K562 (cell line): ENCODE data around the gene AADAC. TPM values are rescaled to one million over a fixed set of nuclear protein-coding genes. Genes with fewer than 3 reads are reported as not detected.

Experiments
- DPF2 ChIP-seq: fragments of 450-650 bp; IDR thresholded peaks from 2 replicates; pipeline ENCODE4 v1.6.1; 2016
- ESRRA ChIP-seq: fragments of 450-650 bp; IDR thresholded peaks from 2 replicates; pipeline ENCODE4 v1.6.1; 2014; ENCODE audit warnings: low read depth, mild to moderate bottlenecking, moderate library complexity, borderline replicate concordance
- ETV1 ChIP-seq: fragments of 450-650 bp; conservative IDR thresholded peaks from 2 replicates; pipeline ENCODE4 v1.6.1; 2016; ENCODE audit warnings: missing genetic modification characterization, control low read depth, low read depth, missing compliant biosample characterization
- GTF2A2 ChIP-seq: IDR thresholded peaks from 2 replicates; pipeline ENCODE4 v1.6.1; 2016; ENCODE audit warnings: mild to moderate bottlenecking, missing genetic modification characterization, missing compliant biosample characterization
- L3MBTL2 ChIP-seq: fragments of 450-650 bp; IDR thresholded peaks from 2 replicates; pipeline ENCODE4 v1.6.1; 2016; ENCODE audit warnings: mild to moderate bottlenecking, moderate library complexity
- NFXL1 ChIP-seq: fragments of 450-650 bp; formaldehyde crosslinking; IDR thresholded peaks from 2 replicates; pipeline ENCODE4 v1.4.0; 2021; ENCODE audit warnings: mild to moderate bottlenecking
- NRF1 ChIP-seq, 2 experiments: fragments of 450-650 bp; IDR thresholded peaks in 1 of 2; conservative IDR thresholded peaks in 1 of 2; 2 replicates each; pipeline ENCODE4 v1.6.1; 2014; ENCODE audit warnings: mild to moderate bottlenecking in 2 of 2
- SMARCA5 ChIP-seq: fragments of 450-650 bp; IDR thresholded peaks from 2 replicates; pipeline ENCODE4 v1.6.1; 2016
- SPI1 ChIP-seq: IDR thresholded peaks from 2 replicates; pipeline ENCODE4 v1.6.1; 2011; ENCODE audit warnings: low read depth, low read length, control low read depth, borderline replicate concordance
- ZNF184 ChIP-seq: sonication (generic); formaldehyde crosslinking; IDR thresholded peaks from 2 replicates; pipeline ENCODE4 v1.5.0; 2020; ENCODE audit warnings: missing genetic modification reagents
- ZNF551 ChIP-seq: fragments of 250-450 bp; sonication (Bioruptor Pico); IDR thresholded peaks from 2 replicates; pipeline ENCODE4 v1.5.0; 2021; ENCODE audit warnings: mild to moderate bottlenecking, moderate library complexity
- polyA plus RNA-seq, 8 experiments: library from polyadenylated mRNA; depleted of rRNA in 4 of 8; stranded (reverse) in 5 of 8; unstranded in 3 of 8; fragments of >200 nt; fragmentation: Nextera tagmentation in 2 of 8; fragmentation: Illumina TruSeq in 1 of 8; extraction: Ambion mirVana in 2 of 8; extraction: Trizol in 1 of 8; gene quantifications; 2 replicates each; pipeline versions ENCODE4 v1.2.1 to v1.2.3, GENCODE V29; 2011 to 2014; ENCODE audit warnings: inconsistent platforms in 1 of 8, missing spikeins in 1 of 8
- total RNA-seq, 7 experiments: library from RNA; depleted of rRNA in 6 of 7; stranded (reverse); fragments of >200 nt in 6 of 7; fragmentation: Illumina TruSeq in 2 of 7; extraction: Trizol in 2 of 7; gene quantifications; 2 replicates each; pipeline versions ENCODE4 v1.2.1 to v1.2.3, GENCODE V29; 2011 to 2021; ENCODE audit warnings: low replicate concordance in 1 of 7
- TF ChIP-seq, protein P1 (sequence below): fragments of 250-450 bp; sonication (Bioruptor Pico); IDR thresholded peaks from 2 replicates; pipeline ENCODE4 v1.5.0; 2020; ENCODE audit warnings: mild to moderate bottlenecking, borderline replicate concordance
- TF ChIP-seq, protein P2 (sequence below), 2 experiments: fragments of 450-650 bp; IDR thresholded peaks; 2 replicates each; pipeline ENCODE4 v1.6.1; 2018; ENCODE audit warnings: mild to moderate bottlenecking in 2 of 2, low read depth in 1 of 2; ENCODE audit not compliant: partially characterized antibody in 2 of 2
- TF ChIP-seq, protein P3 (sequence below): fragments of 450-650 bp; IDR thresholded peaks from 2 replicates; pipeline ENCODE4 v1.6.1; 2016; ENCODE audit warnings: mild to moderate bottlenecking
- TF ChIP-seq, protein P4 (sequence below): sonication (generic); formaldehyde crosslinking; IDR thresholded peaks from 2 replicates; pipeline ENCODE4 v1.8.0; 2023; ENCODE audit warnings: mild to moderate bottlenecking, missing genetic modification reagents

The AADAC gene
- total and polyA plus RNA-seq, 9 of the 15 experiments (the other 6 are each of a cell fraction or from before 2014, with no cell fraction given) = 0.47 TPM; not detected in 8

DNA sequence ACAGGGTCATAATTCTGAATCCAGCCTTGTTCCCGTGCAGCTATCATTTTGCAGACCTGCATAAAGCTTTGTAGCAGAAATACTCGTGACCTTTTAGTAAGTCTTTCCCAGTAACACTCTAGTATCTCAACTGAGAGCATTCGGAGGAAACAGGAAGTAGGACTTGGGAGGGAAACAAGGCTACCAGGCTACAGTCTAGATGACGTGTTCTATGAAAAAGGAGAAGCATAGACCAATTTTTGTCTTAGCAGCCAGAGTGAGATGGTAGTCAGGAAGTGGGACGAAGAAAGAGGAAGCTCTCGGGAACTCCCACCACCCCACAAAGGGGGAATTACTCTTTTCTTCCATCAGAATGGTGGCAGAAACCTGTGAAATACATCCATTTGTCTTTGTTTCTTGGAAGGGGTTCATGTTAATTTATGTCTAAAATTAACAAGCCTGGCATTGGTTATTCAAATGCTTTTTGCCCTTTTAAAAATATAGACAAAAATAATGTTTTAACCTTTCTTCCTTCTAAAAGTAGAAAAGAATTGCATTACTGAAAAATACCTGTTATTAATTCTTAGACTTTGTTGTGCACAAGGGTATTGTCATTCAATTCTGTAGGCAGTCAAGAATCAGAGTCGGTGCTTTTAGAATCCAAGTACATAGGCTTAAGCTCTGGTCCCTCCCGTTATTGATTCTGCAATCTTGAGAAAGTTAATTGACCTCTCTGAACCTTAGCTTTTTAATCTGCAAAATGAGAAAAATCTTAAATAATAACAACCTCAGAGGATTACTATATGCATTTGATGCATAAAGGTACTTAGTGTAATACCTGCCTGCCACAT is 57.9 kb downstream of the AADAC start (continued):
- TF ChIP-seq, protein P1, sequence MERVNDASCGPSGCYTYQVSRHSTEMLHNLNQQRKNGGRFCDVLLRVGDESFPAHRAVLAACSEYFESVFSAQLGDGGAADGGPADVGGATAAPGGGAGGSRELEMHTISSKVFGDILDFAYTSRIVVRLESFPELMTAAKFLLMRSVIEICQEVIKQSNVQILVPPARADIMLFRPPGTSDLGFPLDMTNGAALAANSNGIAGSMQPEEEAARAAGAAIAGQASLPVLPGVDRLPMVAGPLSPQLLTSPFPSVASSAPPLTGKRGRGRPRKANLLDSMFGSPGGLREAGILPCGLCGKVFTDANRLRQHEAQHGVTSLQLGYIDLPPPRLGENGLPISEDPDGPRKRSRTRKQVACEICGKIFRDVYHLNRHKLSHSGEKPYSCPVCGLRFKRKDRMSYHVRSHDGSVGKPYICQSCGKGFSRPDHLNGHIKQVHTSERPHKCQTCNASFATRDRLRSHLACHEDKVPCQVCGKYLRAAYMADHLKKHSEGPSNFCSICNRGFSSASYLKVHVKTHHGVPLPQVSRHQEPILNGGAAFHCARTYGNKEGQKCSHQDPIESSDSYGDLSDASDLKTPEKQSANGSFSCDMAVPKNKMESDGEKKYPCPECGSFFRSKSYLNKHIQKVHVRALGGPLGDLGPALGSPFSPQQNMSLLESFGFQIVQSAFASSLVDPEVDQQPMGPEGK (CRISPR knock-in tag) = 0 out of 2 replicates have a peak, but pooled peaks have one; percentile 42
- TF ChIP-seq SPI1 = peak; percentile 92
- TF ChIP-seq ETV1 (tag) = peak; percentile 77
- no peak for TF ChIP-seq NRF1 (conservative IDR thresholded peaks at IDR 0.05 in 1 of 2, IDR thresholded peaks at IDR 0.05 in 1 of 2)
- TF ChIP-seq L3MBTL2 = peak; percentile 81
- TF ChIP-seq SMARCA5 = no peak
- no peak for TF ChIP-seq NFXL1 (CRISPR knock-in tag)
- TF ChIP-seq ESRRA = peak; percentile 40; the same call in 1 of the 2 replicates
- TF ChIP-seq, protein P2, sequence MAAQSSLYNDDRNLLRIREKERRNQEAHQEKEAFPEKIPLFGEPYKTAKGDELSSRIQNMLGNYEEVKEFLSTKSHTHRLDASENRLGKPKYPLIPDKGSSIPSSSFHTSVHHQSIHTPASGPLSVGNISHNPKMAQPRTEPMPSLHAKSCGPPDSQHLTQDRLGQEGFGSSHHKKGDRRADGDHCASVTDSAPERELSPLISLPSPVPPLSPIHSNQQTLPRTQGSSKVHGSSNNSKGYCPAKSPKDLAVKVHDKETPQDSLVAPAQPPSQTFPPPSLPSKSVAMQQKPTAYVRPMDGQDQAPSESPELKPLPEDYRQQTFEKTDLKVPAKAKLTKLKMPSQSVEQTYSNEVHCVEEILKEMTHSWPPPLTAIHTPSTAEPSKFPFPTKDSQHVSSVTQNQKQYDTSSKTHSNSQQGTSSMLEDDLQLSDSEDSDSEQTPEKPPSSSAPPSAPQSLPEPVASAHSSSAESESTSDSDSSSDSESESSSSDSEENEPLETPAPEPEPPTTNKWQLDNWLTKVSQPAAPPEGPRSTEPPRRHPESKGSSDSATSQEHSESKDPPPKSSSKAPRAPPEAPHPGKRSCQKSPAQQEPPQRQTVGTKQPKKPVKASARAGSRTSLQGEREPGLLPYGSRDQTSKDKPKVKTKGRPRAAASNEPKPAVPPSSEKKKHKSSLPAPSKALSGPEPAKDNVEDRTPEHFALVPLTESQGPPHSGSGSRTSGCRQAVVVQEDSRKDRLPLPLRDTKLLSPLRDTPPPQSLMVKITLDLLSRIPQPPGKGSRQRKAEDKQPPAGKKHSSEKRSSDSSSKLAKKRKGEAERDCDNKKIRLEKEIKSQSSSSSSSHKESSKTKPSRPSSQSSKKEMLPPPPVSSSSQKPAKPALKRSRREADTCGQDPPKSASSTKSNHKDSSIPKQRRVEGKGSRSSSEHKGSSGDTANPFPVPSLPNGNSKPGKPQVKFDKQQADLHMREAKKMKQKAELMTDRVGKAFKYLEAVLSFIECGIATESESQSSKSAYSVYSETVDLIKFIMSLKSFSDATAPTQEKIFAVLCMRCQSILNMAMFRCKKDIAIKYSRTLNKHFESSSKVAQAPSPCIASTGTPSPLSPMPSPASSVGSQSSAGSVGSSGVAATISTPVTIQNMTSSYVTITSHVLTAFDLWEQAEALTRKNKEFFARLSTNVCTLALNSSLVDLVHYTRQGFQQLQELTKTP (IDR thresholded peaks at IDR 0.05; ENCODE audit: low read depth in 1 of 2, partially characterized antibody in 2 of 2) = no peak
- TF ChIP-seq DPF2 = peak; percentile 45; the same call in 1 of the 2 replicates
- no peak for TF ChIP-seq ZNF184 (CRISPR knock-in tag)
- TF ChIP-seq GTF2A2 = no peak
- TF ChIP-seq ZNF551 (CRISPR knock-in tag) = no peak
- TF ChIP-seq, protein P3, sequence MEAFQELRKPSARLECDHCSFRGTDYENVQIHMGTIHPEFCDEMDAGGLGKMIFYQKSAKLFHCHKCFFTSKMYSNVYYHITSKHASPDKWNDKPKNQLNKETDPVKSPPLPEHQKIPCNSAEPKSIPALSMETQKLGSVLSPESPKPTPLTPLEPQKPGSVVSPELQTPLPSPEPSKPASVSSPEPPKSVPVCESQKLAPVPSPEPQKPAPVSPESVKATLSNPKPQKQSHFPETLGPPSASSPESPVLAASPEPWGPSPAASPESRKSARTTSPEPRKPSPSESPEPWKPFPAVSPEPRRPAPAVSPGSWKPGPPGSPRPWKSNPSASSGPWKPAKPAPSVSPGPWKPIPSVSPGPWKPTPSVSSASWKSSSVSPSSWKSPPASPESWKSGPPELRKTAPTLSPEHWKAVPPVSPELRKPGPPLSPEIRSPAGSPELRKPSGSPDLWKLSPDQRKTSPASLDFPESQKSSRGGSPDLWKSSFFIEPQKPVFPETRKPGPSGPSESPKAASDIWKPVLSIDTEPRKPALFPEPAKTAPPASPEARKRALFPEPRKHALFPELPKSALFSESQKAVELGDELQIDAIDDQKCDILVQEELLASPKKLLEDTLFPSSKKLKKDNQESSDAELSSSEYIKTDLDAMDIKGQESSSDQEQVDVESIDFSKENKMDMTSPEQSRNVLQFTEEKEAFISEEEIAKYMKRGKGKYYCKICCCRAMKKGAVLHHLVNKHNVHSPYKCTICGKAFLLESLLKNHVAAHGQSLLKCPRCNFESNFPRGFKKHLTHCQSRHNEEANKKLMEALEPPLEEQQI = peak; percentile 77; the same call in 1 of the 2 replicates
- TF ChIP-seq, protein P4, sequence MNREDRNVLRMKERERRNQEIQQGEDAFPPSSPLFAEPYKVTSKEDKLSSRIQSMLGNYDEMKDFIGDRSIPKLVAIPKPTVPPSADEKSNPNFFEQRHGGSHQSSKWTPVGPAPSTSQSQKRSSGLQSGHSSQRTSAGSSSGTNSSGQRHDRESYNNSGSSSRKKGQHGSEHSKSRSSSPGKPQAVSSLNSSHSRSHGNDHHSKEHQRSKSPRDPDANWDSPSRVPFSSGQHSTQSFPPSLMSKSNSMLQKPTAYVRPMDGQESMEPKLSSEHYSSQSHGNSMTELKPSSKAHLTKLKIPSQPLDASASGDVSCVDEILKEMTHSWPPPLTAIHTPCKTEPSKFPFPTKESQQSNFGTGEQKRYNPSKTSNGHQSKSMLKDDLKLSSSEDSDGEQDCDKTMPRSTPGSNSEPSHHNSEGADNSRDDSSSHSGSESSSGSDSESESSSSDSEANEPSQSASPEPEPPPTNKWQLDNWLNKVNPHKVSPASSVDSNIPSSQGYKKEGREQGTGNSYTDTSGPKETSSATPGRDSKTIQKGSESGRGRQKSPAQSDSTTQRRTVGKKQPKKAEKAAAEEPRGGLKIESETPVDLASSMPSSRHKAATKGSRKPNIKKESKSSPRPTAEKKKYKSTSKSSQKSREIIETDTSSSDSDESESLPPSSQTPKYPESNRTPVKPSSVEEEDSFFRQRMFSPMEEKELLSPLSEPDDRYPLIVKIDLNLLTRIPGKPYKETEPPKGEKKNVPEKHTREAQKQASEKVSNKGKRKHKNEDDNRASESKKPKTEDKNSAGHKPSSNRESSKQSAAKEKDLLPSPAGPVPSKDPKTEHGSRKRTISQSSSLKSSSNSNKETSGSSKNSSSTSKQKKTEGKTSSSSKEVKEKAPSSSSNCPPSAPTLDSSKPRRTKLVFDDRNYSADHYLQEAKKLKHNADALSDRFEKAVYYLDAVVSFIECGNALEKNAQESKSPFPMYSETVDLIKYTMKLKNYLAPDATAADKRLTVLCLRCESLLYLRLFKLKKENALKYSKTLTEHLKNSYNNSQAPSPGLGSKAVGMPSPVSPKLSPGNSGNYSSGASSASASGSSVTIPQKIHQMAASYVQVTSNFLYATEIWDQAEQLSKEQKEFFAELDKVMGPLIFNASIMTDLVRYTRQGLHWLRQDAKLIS (CRISPR knock-in tag) = no peak
